Kidney epithelial cell (primary cell): Measurements from ENCODE around the gene FAM20C. TPM values are rescaled to one million over a fixed set of nuclear protein-coding genes. Genes with fewer than 3 reads are reported as not detected.
"Not testable (repeated sequence)": the region's sequence is repeated elsewhere in the genome, so short reads cannot be mapped to it uniquely, and the experiment has no call there.

Experiments used
- DNase-seq: peaks from one replicate; pipeline ENCODE4 v3.0.0-alpha.2; 2010; ENCODE audit warnings: low read depth
- H3K27me3 ChIP-seq: 2 replicates; pipeline ENCODE4 v1.6.0; 2011; ENCODE audit warnings: low read length; ENCODE audit not compliant: control insufficient read depth, insufficient read depth
- H3K36me3 ChIP-seq: 2 replicates; pipeline ENCODE4 v1.5.1; 2011; ENCODE audit warnings: low read length; ENCODE audit not compliant: control insufficient read depth, insufficient read depth
- H3K4me3 ChIP-seq: 2 replicates; pipeline ENCODE4 v1.5.1; 2011; ENCODE audit warnings: low read depth, mild to moderate bottlenecking, control low read depth, low read length
- CTCF ChIP-seq: IDR thresholded peaks from 2 replicates; pipeline ENCODE4 v1.5.1; 2011; ENCODE audit warnings: mild to moderate bottlenecking, moderate library complexity, low read length, control low read depth, inconsistent platforms; ENCODE audit not compliant: insufficient read depth, poor library complexity, severe bottlenecking
- total RNA-seq: library from RNA; depleted of rRNA; stranded (reverse); fragments of >200 nt; gene quantifications from 2 replicates; pipeline ENCODE4 v1.2.3, GENCODE V29; 2015

The FAM20C gene
- total RNA-seq, 1 donor from 2014 or later = 39.1 TPM

- Histone ChIP-seq H3K27me3 (peaks cover 33% of the 10 kb centered on the region), H3K4me3 (no peak overlapping the region), H3K36me3 (no peaks in the 10 kb centered on the region)
- no peak for TF ChIP-seq CTCF
- no peak for DNase-seq
These were observed 12.2 kb upstream of the FAM20C start for GRCh38 chr7:179948-180694.

- H3K27me3 ChIP-seq = peaks cover 29% of the 10 kb centered on the region
- H3K4me3 ChIP-seq = no peak overlapping the region
- H3K36me3 ChIP-seq = no peaks in the 10 kb centered on the region
- no peak for DNase-seq
- TF ChIP-seq CTCF = no peak
These were observed 10.6 kb upstream of the FAM20C start for GRCh38 chr7:181738-182137.

- H3K36me3 ChIP-seq, DNase-seq, H3K4me3 ChIP-seq: not testable (repeated sequence)
- H3K27me3 ChIP-seq = peaks cover 23% of the 10 kb centered on the region
These were observed 9.9 kb upstream of the FAM20C start for GRCh38 chr7:182502-182901.

GRCh38 chr7:183496-184292 is 8.7 kb upstream of the FAM20C start:
- DNase-seq = no peak
- Histone ChIP-seq H3K36me3 (no peaks in the 10 kb centered on the region), H3K27me3 (peaks cover 11% of the 10 kb centered on the region), H3K4me3 (no peak overlapping the region)
- TF ChIP-seq CTCF = no peak

GRCh38 chr7:184294-185264 is 7.8 kb upstream of the FAM20C start:
- Histone ChIP-seq H3K36me3 (no peaks in the 10 kb centered on the region), H3K27me3 (peaks cover 8% of the 10 kb centered on the region), H3K4me3 (no peak overlapping the region)
- TF ChIP-seq CTCF = no peak
- no peak for DNase-seq
